ENCODE measurements around the gene AHDC1.

GRCh38 chr1:27559466-27560030 lies 44.4 kb downstream of the AHDC1 start:
- no peak for TF ChIP-seq CTCF (tag by site-specific recombination; IDR thresholded peaks at IDR 0.05)
- no peak for TF ChIP-seq ZNF645 (tag by site-specific recombination; IDR thresholded peaks at IDR 0.05)
- no peak for TF ChIP-seq ZNF449 (tag by site-specific recombination; IDR thresholded peaks at IDR 0.05)
- no peak for TF ChIP-seq ZNF394 (tag by site-specific recombination; IDR thresholded peaks at IDR 0.05; ENCODE audit: borderline replicate concordance)
- no peak for TF ChIP-seq ZBTB49 (tag by site-specific recombination; IDR thresholded peaks at IDR 0.05; ENCODE audit: low read depth)
- no peak for TF ChIP-seq TCF7L2 (IDR thresholded peaks at IDR 0.05; ENCODE audit: borderline replicate concordance, low read depth, low read length)
- TF ChIP-seq OSR2 (tag by site-specific recombination; IDR thresholded peaks at IDR 0.05): no peak
- TF ChIP-seq TSHZ1 (tag by site-specific recombination; IDR thresholded peaks at IDR 0.05; ENCODE audit: borderline replicate concordance): no peak
- TF ChIP-seq FEZF1 (tag by site-specific recombination; IDR thresholded peaks at IDR 0.05): no peak
- no peak for TF ChIP-seq KLF7 (tag by site-specific recombination; IDR thresholded peaks at IDR 0.05; ENCODE audit: borderline replicate concordance)
